T-helper 2 cell treated with Interferon-gamma antibody and Interleukin-4, amounts not matched to agents 5 μg/mL and 100 μg/mL, for 36 hours (primary cell): Measurements from ENCODE around the gene NID2.

Experiments
- DNase-seq: peaks from one replicate; pipeline ENCODE4 v3.0.0; 2021; ENCODE audit warnings: low spot score
- H3K27ac Mint-ChIP-seq: one replicate; pipeline ENCODE4 v1.8.0; 2021; ENCODE audit warnings: mild to moderate bottlenecking, mixed read lengths
- H3K27me3 Mint-ChIP-seq: one replicate; pipeline ENCODE4 v1.8.0; 2021; ENCODE audit warnings: low read depth, mixed read lengths
- H3K36me3 Mint-ChIP-seq: one replicate; pipeline ENCODE4 v1.8.0; 2021; ENCODE audit warnings: low read depth, mixed read lengths
- H3K4me1 Mint-ChIP-seq: one replicate; pipeline ENCODE4 v1.8.0; 2021; ENCODE audit warnings: low read depth, mixed read lengths
- H3K4me3 Mint-ChIP-seq: one replicate; pipeline ENCODE4 v1.8.0; 2022; ENCODE audit warnings: mild to moderate bottlenecking, moderate library complexity, mixed read lengths
- H3K9me3 Mint-ChIP-seq: one replicate; pipeline ENCODE4 v1.8.0; 2021; ENCODE audit warnings: mixed read lengths

NID2 gene

DNA sequence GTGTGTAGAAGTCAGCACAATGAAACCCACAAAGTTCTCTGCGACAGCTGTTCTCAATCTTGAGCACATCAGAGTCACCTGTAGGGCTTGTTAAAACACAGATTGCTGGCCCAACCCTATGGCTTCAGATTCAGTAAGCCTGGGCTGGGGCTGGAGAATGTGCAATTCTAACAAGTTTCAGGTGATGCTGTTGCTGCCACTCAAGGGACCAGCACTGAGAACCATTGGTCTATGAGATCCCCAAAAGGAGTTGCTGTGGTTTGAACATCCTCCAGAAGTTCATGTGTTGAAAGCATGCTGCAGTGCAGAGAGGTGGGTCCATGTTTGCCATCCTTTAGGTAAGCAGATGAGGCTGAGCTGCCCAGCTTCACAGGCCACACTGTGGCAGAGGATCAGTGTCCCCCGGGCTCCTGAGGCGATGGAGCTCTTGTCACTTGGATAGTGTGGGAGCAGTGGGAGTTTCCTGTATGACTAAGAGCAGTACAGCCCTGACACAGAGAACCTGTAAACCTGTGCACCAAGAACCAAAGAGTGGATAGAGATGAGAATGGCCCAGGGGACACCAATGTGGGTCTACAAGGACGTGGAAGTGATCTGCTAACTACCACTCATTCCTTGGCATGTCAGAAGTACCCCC is 87.5 kb downstream of the NID2 start:
- Mint-ChIP-seq H3K27ac (no peak overlapping the region), H3K36me3 (no peaks in the 10 kb centered on the region), H3K9me3 (no peaks in the 10 kb centered on the region), H3K4me3 (no peak overlapping the region), H3K4me1 (peaks cover 12% of the 10 kb centered on the region), H3K27me3 (no peaks in the 10 kb centered on the region)
- peak; percentile 27 for DNase-seq

GRCh38 chr14:51979088-51979709 is 89.7 kb downstream of the NID2 start:
- DNase-seq = peak; percentile 69
- Mint-ChIP-seq H3K36me3 (no peaks in the 10 kb centered on the region), H3K27ac (no peak overlapping the region), H3K9me3 (no peaks in the 10 kb centered on the region), H3K27me3 (no peaks in the 10 kb centered on the region), H3K4me1 (peaks cover 12% of the 10 kb centered on the region), H3K4me3 (no peak overlapping the region)

DNA sequence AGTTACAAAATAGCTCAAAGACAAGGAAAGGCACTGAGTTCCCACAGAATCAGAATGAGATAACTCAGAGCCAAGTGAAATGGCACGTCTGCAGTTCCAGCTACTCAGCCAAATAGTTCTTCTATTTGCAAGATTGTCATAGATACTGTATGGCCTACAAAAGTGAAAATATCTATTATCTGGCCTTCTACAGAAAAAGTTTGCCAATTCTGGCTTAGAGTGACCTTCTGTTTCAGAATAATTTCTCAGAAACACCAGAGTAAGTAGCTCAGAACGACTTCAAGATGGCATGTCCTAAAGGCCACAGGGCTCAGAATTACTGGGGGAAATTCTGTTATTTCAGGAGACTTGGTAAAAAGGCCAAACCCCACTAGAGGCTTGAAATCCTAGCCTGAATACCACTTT is 90.2 kb downstream of the NID2 start:
- H3K27ac Mint-ChIP-seq = no peak overlapping the region
- no peak overlapping the region for H3K4me3 Mint-ChIP-seq
- no peak for DNase-seq
- peaks cover 12% of the 10 kb centered on the region for H3K4me1 Mint-ChIP-seq
- H3K9me3 Mint-ChIP-seq = no peaks in the 10 kb centered on the region
- no peaks in the 10 kb centered on the region for H3K36me3 Mint-ChIP-seq
- no peaks in the 10 kb centered on the region for H3K27me3 Mint-ChIP-seq

GRCh38 chr14:51977075-51977474 is 91.8 kb downstream of the NID2 start:
- Mint-ChIP-seq H3K9me3 (no peaks in the 10 kb centered on the region), H3K36me3 (no peaks in the 10 kb centered on the region), H3K4me1 (peaks cover 12% of the 10 kb centered on the region), H3K27me3 (no peaks in the 10 kb centered on the region), H3K27ac (no peak overlapping the region), H3K4me3 (no peak overlapping the region)
- no peak for DNase-seq

GRCh38 chr14:51972566-51972965 is 96.3 kb downstream of the NID2 start:
- Mint-ChIP-seq H3K27ac (peak overlapping the region; percentile 37), H3K4me3 (no peak overlapping the region), H3K9me3 (no peaks in the 10 kb centered on the region), H3K4me1 (no peaks in the 10 kb centered on the region), H3K36me3 (peaks cover 14% of the 10 kb centered on the region), H3K27me3 (no peaks in the 10 kb centered on the region)
- DNase-seq = no peak

GRCh38 chr14:51969852-51970540 is 98.9 kb downstream of the NID2 start:
- Mint-ChIP-seq H3K9me3 (no peaks in the 10 kb centered on the region), H3K36me3 (peaks cover 28% of the 10 kb centered on the region), H3K4me1 (no peaks in the 10 kb centered on the region), H3K27ac (no peak overlapping the region), H3K27me3 (no peaks in the 10 kb centered on the region), H3K4me3 (no peak overlapping the region)
- DNase-seq = no peak

DNA sequence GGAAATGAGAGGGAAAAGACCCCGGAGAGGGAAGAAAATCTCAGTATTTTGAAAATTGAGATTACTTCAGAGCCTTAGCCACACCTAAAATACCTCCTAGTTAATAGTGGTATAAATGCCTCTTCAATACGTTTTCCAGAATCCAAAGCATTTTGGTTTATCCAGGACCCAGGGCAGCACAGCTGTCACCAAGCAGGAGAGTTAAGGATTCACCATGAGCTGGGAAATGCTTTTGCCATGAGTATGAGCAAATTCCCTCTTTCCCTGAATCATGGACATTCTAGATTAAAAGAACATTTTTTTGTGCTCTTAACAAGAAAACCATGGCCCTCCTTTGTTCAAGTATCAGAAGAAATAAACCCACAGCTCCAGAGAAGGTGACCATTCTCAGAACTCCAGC is 101.3 kb downstream of the NID2 start:
- H3K27me3 Mint-ChIP-seq = no peaks in the 10 kb centered on the region
- H3K9me3 Mint-ChIP-seq = no peaks in the 10 kb centered on the region
- H3K4me1 Mint-ChIP-seq = peaks cover 11% of the 10 kb centered on the region
- H3K27ac Mint-ChIP-seq = no peak overlapping the region
- H3K4me3 Mint-ChIP-seq = no peak overlapping the region
- peaks cover 40% of the 10 kb centered on the region for H3K36me3 Mint-ChIP-seq
- DNase-seq = no peak

GRCh38 chr14:51963286-51963685 is 105.6 kb downstream of the NID2 start:
- H3K4me3 Mint-ChIP-seq = peak overlapping the region; percentile 19
- peaks cover 52% of the 10 kb centered on the region for H3K36me3 Mint-ChIP-seq
- DNase-seq = no peak
- no peaks in the 10 kb centered on the region for H3K27me3 Mint-ChIP-seq
- H3K4me1 Mint-ChIP-seq = peaks cover 20% of the 10 kb centered on the region
- peak overlapping the region; percentile 26 for H3K27ac Mint-ChIP-seq
- H3K9me3 Mint-ChIP-seq = peaks cover 20% of the 10 kb centered on the region

DNA sequence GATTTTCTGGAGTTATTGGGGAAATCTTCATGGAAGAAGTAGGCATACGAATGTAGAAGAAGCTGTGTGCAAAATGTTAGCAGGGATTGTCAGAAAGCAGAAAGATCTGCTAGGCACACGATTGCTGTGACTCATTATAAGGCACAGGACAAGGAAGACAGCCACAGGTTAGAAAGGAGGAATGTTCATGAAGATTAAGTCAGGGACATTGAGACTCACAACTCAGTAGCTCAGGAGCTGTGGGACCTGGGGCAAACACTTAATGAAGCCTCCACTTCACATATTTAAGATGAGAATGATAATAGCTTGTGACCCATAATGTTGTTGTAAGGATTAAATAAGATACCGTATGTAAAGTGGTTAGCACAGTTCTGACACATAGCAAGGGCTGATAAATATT is 106.1 kb downstream of the NID2 start:
- H3K27me3 Mint-ChIP-seq = no peaks in the 10 kb centered on the region
- H3K4me1 Mint-ChIP-seq = peaks cover 20% of the 10 kb centered on the region
- peaks cover 53% of the 10 kb centered on the region for H3K36me3 Mint-ChIP-seq
- H3K27ac Mint-ChIP-seq = no peak overlapping the region
- peaks cover 23% of the 10 kb centered on the region for H3K9me3 Mint-ChIP-seq
- H3K4me3 Mint-ChIP-seq = no peak overlapping the region
- DNase-seq = no peak

GRCh38 chr14:51960866-51961265 is 108.0 kb downstream of the NID2 start:
- peaks cover 28% of the 10 kb centered on the region for H3K9me3 Mint-ChIP-seq
- H3K27me3 Mint-ChIP-seq = no peaks in the 10 kb centered on the region
- DNase-seq = no peak
- no peak overlapping the region for H3K4me3 Mint-ChIP-seq
- peaks cover 23% of the 10 kb centered on the region for H3K4me1 Mint-ChIP-seq
- H3K36me3 Mint-ChIP-seq = peaks cover 57% of the 10 kb centered on the region
- H3K27ac Mint-ChIP-seq = no peak overlapping the region

DNA sequence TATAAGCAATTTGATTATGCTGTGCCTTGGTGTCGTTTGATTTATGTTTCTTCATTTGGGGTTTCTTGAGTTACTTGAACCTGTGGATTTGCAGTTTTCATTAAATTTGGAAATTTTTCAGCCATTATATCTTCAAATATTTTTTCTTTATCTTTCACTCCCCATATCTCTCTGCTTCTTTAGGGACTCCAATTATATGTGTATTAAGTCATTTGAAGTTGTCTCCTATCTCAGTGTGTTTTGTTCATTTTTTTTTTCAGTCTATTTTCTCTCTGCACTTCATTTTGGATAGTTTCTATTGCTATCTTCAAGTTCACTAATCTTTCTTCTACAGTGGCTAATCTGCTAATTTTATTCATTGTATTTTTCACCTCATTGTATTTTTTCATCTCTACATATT is 108.9 kb downstream of the NID2 start:
- H3K27me3 Mint-ChIP-seq = no peaks in the 10 kb centered on the region
- H3K27ac Mint-ChIP-seq = no peak overlapping the region
- H3K9me3 Mint-ChIP-seq = peaks cover 28% of the 10 kb centered on the region
- no peak overlapping the region for H3K4me3 Mint-ChIP-seq
- peaks cover 23% of the 10 kb centered on the region for H3K4me1 Mint-ChIP-seq
- no peak for DNase-seq
- peaks cover 57% of the 10 kb centered on the region for H3K36me3 Mint-ChIP-seq

GRCh38 chr14:51957950-51958349 is 110.9 kb downstream of the NID2 start:
- H3K9me3 Mint-ChIP-seq = peaks cover 28% of the 10 kb centered on the region
- H3K4me3 Mint-ChIP-seq = no peak overlapping the region
- H3K4me1 Mint-ChIP-seq = peaks cover 16% of the 10 kb centered on the region
- H3K27ac Mint-ChIP-seq = no peak overlapping the region
- H3K27me3 Mint-ChIP-seq = no peaks in the 10 kb centered on the region
- H3K36me3 Mint-ChIP-seq = peaks cover 61% of the 10 kb centered on the region
- DNase-seq = no peak
